ELF-1 (cell line): Measurements from ENCODE around the gene ITPKB.
A peak's percentile ranks its signal among the peaks of the same experiment; 100 is the strongest.
"Not testable (repeated sequence)": the region's sequence is repeated elsewhere in the genome, so short reads cannot be mapped to it uniquely, and the experiment has no call there.

Source experiments
- DNase-seq: peaks from one replicate; pipeline ENCODE4 v3.0.0-alpha.2; 2016; ENCODE audit warnings: low read depth, low spot score

Gene ITPKB

DNA sequence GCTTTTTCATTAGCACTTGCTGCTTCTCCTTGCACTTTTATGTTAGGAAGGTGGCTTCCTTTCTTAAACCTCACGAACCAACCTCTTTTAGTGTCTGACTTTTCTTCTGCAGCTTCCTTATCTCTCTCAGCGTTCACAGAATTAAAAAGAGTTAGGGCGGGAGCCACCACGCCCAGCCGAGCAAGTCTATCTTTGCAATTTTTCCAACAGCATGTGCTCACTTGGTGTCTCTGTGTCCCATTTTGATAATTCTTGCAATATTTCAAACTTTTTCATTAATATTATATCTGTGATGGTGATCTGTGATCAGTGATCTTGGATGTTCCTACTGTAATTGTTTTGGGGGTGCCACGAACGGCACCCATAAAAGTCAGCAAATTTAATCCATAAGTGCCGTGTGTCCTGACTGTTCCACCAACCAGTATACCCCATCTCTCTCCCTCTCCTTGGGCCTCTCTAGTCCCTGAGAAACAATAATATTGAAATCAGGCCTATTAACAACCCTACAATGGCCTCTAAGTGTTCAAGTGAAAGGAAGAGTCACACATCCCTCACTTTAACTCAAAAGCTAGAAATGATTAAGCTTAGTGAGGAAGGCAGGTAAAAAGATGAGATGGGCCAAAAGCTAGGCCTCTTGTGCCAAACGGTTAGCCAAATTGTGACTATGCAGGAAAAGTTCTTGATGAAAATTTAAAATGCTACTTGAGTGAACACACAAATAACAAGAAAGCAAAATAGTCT lies 15.9 kb upstream of the ITPKB start:
- DNase-seq = no peak

GRCh38 chr1:226754097-226754496 lies 15.0 kb upstream of the ITPKB start:
- DNase-seq = no peak

DNA sequence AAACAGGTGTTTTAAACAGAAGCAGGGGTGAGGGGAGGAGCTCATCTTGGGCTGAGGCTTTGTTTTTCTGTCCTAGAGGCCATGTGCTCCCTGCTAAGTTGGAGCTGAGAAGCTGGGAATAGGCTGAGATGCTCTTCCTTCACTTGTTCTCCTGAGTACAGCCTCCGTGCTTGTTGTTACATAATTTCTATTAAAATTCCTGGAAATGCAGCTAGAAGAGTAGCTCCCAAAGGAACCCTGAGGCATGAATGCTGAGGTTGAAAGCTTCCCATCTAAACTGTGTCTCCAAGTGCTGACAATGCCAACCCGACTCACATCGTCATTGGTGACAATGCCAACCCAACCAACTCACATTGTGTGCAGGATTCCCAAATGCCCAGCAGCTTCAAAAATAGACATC lies 12.6 kb upstream of the ITPKB start:
- no peak for DNase-seq

DNA sequence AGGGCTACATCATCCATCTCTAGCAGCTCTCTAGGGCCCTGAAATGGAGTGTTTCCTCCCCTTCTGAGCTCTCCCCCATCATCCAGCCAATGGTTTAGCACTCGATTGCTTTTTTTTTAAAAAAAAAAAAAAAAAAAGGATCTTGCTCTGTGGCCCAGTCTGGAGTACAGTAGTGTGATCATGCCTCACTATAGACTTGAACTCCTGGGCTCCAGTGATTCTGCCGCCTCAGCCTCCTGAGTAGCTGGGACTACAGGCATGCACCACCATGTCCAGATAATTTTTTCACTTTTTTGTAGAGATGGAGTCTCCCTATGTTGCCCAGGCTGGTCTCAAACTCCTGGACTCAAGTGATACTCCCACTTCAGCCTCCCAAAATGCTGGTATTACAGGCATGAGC lies 12.1 kb upstream of the ITPKB start:
- no peak for DNase-seq

DNA sequence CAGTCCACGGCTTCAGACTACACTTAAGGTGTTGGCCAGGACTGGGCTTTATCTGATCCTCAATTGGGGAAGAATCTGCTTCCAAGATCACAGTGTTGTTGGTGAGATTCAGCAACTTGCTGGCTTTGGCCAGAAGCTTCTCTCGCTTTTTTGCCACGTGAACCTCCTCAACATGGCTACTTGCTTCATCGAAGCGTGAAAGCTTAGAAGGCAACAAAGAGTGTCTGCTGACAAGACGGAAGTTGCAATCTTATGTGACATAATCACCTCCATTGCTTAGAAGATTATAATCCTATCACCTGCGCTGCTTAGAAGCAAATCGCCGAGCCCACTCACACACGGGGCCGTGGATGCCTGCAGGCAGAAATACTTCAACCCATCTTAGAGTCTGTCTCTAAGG lies 10.4 kb upstream of the ITPKB start:
- no peak for DNase-seq

DNA sequence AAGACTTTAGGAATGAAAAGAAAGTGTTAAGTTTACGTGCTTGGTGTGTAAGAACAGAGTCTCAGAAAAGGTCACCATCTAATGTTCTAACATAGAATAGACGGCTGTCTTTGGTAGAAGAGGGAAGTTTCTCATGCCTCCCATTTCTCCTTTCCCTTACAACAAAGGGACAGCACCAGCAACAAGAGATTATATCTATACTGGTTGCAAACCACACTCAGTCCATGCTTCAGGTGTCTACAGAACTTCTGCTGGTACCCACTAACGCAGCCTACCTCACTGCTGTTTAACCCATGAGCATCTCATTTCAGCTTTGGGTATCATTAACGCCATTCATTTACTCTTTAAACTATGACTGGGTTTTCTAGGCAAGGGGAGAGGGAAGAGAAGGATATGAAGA lies 9.2 kb upstream of the ITPKB start:
- DNase-seq = no peak

DNA sequence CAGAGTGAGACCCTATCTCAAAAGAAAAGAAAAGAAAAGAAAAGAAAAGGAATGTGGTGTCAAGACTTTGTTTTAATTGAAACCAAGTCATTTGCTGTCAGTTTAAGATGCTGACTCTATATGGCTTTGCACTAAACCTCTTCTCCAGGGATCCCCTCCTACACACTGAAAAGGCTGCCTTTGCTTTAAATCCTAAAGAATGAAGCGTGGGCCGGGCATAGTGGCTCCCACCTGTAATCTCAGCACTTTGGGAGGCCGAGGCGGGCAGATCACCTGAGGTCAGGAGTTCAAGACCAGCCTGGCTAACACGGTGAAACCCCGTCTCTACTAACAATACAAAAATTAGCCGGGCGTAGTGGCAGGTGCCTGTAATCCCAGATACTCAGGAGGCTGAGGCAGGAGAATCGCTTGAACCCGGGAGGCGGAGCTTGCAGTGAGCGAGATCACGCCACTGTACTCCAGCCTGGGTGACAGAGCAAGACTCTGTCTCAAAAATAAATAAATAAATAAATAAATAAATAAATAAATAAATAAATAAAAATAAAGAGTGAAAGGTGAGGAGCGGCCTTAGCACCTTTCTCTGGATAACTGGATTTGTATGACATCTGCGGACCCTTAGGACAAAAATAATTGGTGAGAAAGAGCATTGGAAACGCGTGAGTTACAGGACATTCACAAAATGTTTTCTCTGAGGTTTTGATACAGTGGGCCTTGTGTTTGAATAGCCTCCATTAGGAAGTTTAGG lies 8.6 kb upstream of the ITPKB start:
- DNase-seq = not testable (repeated sequence)

DNA sequence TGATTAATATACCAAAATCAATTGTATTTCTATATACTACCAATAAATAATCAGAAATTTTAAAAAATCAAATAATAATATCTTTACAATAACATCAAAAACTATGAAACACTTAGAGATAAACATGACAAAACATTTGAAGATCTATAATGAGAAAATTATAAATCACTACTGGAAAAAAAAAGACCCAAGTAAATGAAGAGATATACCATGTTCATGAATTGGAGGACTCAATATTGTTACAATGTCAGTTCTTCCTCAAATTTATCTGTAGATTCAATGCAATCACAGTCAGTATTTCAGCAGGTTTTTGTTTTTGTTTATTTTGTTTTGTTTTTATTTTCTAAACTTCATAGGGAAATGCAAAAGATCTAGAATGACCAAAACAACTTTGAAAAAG lies 4.2 kb upstream of the ITPKB start:
- no peak for DNase-seq

- no peak for DNase-seq
These were observed 1.9 kb upstream of the ITPKB start for GRCh38 chr1:226741009-226741408.

GRCh38 chr1:226739696-226740065 lies 599 bp upstream of the ITPKB start:
- DNase-seq = no peak

DNA sequence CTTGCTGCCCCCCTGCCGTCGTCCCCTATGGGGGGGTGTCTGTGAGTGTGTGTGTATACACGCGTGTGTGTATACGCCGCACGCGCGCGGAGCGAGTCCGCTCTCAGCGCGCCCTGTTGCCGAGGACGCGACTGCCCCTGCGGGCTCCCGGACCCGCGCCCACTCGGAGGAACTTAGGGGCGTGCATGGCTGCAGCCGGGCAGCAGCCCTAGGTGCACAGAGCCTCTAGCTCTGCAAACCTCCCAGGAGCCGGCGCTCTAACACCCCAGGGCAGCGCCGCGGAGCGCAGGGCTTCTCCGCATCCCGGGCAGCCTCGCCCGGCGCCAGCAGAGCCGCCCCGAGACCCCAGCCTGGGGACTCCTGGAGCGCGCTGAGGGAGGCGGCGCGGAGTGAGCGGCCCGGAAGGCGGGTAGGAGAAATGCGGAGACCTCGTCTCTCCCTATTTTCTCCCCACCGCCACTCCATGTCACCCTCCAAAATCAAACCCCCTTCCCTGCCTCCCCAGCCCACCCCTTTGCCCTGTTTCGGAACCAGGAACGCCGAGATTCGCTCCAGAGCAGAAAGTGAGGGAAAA lies 574 bp downstream of the ITPKB start:
- peak; percentile 66 for DNase-seq

DNA sequence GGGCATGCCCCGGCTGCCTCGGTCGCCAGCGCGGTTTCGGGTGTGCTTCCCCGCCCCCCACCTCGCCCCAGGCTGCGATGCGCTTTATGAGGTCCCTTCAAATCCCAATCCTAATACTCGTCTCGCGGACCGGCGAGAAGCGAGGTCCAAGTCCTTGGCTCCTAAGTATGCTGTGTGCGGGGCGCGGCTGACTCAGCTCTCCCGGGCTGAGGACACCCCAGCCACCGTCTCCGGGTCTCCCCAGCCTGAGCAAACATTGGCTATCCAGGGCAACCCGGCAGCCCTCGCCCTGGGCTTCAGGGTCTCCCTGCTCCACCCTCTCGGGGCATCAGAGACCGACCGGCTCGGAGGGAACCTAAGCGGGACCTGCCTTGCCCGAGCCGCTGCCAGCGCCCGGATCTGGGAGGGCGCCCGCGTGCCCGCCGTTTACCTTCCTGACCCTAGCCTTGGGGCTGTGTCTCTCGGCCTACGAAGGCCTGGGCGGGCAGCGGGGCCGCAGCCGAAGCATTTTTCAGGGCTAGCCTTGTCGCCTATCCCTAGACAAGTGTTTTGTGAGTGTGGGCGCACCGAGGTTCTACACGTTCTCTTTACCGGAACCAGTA lies 1.2 kb downstream of the ITPKB start:
- peak; percentile 65 for DNase-seq

DNA sequence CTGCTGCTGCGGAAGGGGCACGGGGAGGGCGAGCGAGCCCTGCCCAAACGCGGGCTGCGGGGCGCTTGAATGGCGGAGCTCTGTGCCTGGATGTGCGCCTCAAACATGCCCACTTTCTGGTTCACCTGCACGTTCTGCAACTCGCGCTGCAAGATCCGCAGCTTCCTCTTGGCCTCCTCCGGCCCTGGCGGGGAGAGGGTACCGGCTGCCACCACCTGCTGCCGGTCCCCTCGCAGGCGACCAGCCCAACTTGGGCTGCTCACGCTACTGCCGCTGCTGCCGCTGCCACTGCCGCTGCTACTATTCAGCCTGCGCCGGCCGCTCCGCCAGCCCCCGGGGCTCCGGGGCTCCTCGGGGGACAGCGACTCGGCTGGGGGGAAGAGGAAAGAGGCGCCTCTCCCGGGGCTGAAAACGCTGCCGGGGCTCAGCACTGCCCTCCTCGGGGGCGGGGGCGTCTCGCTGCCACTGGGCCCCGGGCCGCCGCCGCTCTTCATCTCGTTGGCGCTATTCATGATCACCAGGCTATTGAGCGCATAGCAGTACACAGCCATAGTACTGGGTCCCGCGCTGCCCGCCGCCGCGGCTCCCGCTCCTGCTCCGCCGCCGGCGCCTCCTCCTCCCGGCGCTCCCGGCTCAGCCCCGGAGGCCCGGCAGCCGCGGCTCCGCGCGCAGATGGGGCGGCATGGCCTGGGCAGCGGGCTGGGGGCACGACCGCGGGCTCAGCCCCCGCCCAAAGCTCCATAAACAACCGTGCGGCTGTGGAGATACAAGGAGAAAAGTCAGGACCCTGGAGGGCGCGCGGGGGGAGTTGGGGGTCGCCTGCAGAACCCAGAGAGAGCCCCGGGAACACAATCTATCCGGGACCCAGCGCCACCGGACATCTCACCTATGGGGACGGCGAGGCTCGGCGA lies 1.9 kb downstream of the ITPKB start:
- peak; percentile 65 for DNase-seq

DNA sequence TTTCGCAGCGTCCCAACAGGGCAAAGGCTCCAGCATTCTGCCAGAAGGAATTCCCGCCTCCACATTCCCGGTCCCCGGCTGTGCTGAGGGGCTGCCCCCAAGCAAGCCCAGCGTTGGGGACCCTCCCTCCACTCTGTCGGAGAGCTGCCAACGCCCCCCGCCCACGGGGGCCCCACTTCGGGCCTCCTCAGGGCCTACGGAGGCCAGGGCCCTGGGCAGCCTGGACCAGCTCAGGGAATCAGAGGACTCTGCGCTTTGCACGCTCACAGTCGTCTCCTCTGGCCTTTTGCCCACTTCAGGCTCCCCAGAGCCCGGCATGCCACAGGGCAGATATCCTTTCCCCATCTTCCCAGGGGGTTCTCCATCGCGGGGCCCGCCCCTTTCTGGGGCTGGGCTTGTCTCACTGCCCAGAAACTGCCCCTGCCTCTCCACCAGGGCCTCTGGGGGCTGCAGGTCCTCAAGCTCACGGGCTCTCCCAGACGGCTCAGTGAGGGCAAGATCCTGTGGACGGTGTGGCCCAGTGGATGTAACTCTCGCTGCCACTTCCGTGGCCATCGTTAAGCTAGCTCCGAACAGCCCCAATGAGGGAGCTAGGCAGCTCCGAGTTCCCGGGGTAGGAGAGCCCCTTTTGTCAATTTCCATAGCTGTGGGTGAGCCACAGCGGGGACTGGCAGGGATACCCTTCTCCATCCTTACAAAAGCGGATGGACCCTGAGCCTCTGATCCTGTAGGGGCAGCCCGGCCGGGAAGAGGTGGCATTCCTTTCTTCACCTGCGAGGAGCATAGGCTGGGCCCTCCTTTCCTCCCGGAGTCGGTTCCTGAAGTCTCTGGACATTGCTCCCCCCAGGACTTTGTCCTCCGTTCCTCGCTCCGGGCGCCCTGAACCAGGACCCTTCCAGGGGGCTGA lies 2.8 kb downstream of the ITPKB start:
- DNase-seq = no peak

- no peak for DNase-seq
These were observed 3.5 kb downstream of the ITPKB start for GRCh38 chr1:226735576-226735975.

DNA sequence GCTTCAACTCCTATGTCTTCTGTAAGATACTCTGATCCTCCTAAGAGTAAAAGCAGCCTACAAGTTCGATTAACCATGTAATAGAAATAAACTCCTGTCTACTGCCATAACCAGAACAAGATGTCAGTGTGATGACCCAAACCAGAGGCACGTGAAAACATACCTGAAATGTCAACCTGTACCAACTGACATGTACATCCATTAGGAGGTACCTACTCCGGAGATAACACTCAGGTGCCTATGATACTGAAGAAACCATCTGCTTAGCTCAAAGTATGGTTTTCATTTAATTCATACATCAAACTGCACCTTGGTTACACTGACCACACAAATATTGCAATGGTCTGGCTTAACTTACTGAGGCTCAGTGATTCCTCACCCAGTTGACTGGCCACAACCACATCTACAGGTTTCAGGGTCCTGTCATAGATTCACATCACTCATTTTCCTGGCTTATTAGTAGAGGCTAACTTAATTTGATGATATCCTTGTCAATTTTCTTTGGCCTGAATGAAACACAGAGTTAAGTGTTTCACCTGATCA lies 4.4 kb downstream of the ITPKB start:
- no peak for DNase-seq

DNA sequence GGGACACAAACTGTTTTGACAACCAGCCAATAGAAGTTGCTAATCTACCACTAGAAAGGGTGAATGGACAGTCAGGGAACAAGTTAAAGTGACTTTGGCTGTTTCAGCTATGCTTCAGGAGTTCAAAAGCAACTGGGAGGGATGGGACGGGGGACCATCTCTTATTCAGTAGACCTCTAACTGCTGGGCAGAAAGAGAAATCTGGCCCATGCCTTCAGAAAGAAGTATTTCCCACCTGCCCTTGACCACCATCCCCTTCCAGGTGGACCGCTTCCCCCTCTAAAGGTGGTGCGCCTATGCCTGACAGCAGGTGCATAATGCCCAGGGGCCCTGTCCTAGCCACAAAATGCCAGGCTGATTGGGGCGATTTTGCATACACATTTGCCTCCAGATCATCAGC lies 5.2 kb downstream of the ITPKB start:
- no peak for DNase-seq

DNA sequence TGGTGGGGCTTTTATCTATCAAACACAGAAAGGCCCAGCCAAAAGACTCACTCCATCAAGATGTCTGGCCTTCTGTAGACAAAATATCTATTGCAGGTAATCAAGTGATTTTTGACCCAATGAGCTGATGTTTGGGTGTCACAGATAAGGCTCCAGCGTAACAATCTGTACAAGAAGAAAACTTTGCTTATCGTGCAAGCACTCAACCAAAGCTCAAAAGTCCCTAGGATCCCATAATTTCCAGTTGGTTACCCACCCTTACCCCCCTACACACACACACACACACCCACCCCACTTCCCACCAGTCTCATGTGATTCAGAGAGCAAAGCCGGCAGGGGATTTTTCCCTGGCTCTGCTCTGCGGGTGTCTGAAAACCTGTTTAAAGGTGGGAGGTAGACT lies 5.8 kb downstream of the ITPKB start:
- no peak for DNase-seq

DNA sequence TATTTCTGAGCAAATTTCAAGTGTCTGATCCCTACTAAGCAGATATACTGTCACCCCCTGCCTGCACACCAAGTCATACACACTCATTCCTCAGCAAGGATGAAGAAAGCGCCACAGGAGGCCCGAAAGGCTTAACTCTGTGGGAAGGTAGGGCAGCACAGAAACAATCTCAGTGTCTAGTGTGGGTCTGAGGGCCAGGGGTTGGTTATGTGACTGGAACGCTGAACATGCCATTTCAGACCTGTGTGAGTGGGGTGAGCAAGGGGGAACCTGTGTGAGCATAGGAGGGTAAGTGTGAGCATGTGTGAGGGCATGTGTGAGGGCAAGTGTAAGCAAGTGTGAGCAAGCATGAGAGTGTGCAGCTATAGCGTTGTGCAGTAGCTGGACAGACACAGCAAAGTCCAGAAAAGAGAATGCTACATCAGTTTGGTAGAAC lies 6.2 kb downstream of the ITPKB start:
- no peak for DNase-seq

DNA sequence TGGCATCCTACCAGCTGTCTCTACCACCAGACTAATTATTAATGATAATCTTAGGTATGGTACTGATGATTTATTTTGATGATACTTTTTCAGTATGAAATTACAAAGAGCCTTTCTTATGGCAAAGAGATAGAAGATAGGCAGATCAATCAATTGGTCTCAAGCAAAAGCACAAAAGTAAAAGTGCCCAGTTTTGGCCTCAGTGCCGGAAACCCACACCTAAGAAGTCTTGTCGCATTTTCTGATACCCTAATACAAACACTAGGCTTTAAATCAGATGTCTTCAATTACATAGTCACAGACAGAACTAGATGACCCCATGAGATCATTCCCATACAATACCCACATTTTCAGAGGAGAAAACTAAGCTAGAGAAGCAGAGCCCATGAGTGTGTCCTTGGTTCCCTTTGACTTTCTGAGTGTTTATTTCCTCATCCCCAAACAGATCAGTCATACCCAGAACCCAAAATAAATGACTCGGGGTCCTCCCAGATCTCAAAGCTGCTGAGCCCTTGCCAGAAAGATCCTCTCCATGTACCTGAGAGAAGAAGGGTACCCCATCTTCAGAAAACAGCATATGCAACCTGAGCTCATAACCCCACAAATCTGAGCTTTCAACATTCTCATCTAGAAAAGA lies 7.7 kb downstream of the ITPKB start:
- DNase-seq = no peak
